ENCODE measurements around the gene EXPH5. TPM values are rescaled to one million over a fixed set of nuclear protein-coding genes. Genes with fewer than 3 reads are reported as not detected.

The EXPH5 gene
- total and polyA plus RNA-seq, 2 of the 8 experiments (the other 6 are each of a cell fraction or from before 2014, with no cell fraction given), result 1.1 to 11.5 TPM

DNA sequence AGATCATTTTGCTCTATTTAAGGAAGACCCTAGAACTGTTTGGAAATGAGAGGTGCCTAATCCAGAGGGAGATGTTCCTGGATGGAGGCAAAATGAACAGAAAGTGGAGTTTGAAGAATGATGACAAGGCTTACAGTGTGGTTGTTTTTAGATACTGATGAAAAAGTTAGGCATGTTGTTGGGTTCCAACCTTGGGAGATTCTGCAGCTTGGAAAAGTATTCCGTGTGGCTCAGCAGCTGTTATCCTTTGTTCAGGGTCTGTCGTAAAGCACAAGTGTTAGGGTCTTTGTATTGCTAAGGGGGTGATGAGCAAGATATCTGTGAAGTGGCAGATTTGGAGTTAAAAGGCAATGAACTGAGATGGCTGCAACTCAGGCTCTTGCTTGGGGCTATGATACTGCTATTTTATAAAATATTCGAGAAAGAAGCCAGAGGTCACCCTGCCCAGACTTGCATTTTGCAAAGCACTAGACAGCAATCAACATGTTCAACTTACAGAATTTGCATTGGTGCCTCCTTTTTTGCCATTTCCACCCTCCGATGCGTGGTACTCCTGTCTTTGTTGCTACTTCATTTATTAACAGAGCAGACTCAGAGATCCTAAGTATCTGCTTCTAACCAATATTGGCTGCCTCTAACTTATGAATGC, 50.1 kb downstream of the EXPH5 start:
- FAIRE-seq (no peak), DNase-seq (ENCODE audit: low read depth in 1 of 2, low spot score in 2 of 2) (no peak)
- Histone ChIP-seq H3K18ac (ENCODE audit: extremely low read depth, low read length) (no peak overlapping the region), H3K36me3 (ENCODE audit: control insufficient read depth in 2 of 4, insufficient read depth in 4 of 4, low read length in 3 of 4) (no peaks in the 10 kb centered on the region), H2BK20ac (ENCODE audit: low read length) (no peak overlapping the region), H4K5ac (ENCODE audit: insufficient read length, low read depth, low read length) (no peak overlapping the region), H4K8ac (ENCODE audit: extremely low read depth, insufficient read depth, low read length) (no peak overlapping the region), H3K4me2 (ENCODE audit: insufficient read depth in 1 of 2, low read depth in 2 of 2, low read length in 2 of 2) (no peak overlapping the region), H3K9me3 (ENCODE audit: insufficient read depth in 2 of 2, low read depth in 1 of 2, low read length in 1 of 2) (no peaks in the 10 kb centered on the region), H3K56ac (replicated peaks; ENCODE audit: insufficient read length, low read depth, low read length) (no peak overlapping the region), H2BK5ac (ENCODE audit: low read depth, low read length) (no peak overlapping the region), H3K23ac (ENCODE audit: insufficient read length) (no peak overlapping the region), H3K23me2 (ENCODE audit: low read depth, low read length) (no peaks in the 10 kb centered on the region), H3K4me3 (ENCODE audit: extremely low read depth in 1 of 4, insufficient read depth in 2 of 4, low read depth in 3 of 4, low read length in 4 of 4) (no peak overlapping the region), H3K14ac (ENCODE audit: insufficient read length) (no peak overlapping the region), H3K4ac (replicated peaks; ENCODE audit: insufficient read length, low read depth, low read length) (no peak overlapping the region), H2AFZ (ENCODE audit: low read length) (no peak overlapping the region), H2AK5ac (ENCODE audit: low read depth, low read length) (no peak overlapping the region), H2BK15ac (ENCODE audit: low read length) (no peak overlapping the region), H2BK12ac (ENCODE audit: low read depth, low read length) (no peak overlapping the region), H3K9ac (replicated peaks in 1 of 4; ENCODE audit: extremely low read depth in 1 of 4, low read depth in 3 of 4, low read length in 3 of 4) (no peak overlapping the region), H2BK120ac (replicated peaks; ENCODE audit: low read depth, low read length) (no peak overlapping the region), H4K20me1 (replicated peaks in 1 of 2; ENCODE audit: control insufficient read depth in 1 of 2, insufficient read depth in 2 of 2, low read length in 2 of 2) (no peaks in the 10 kb centered on the region), H3K4me1 (replicated peaks in 1 of 4; ENCODE audit: control insufficient read depth in 3 of 4, insufficient read depth in 4 of 4, low read length in 3 of 4) (no peaks in the 10 kb centered on the region), H3K27me3 (replicated peaks in 1 of 4; ENCODE audit: control insufficient read depth in 3 of 4, extremely low read depth in 1 of 4, insufficient read depth in 3 of 4, low read length in 3 of 4) (no peaks in the 10 kb centered on the region), H3K27ac (ENCODE audit: low read depth, low read length) (no peak overlapping the region), H3K79me1 (ENCODE audit: low read depth, low read length) (no peaks in the 10 kb centered on the region), H3K79me2 (ENCODE audit: control insufficient read depth in 1 of 2, insufficient read depth in 2 of 2, low read length in 2 of 2) (no peaks in the 10 kb centered on the region), H4K91ac (replicated peaks; ENCODE audit: insufficient read length, low read length) (no peak overlapping the region)
- no peak for TF ChIP-seq SP4 (IDR thresholded peaks at IDR 0.05; ENCODE audit: low read length)
- TF ChIP-seq, protein P1, sequence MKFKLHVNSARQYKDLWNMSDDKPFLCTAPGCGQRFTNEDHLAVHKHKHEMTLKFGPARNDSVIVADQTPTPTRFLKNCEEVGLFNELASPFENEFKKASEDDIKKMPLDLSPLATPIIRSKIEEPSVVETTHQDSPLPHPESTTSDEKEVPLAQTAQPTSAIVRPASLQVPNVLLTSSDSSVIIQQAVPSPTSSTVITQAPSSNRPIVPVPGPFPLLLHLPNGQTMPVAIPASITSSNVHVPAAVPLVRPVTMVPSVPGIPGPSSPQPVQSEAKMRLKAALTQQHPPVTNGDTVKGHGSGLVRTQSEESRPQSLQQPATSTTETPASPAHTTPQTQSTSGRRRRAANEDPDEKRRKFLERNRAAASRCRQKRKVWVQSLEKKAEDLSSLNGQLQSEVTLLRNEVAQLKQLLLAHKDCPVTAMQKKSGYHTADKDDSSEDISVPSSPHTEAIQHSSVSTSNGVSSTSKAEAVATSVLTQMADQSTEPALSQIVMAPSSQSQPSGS (IDR thresholded peaks at IDR 0.05; ENCODE audit: low read length), result no peak
- TF ChIP-seq JUN (IDR thresholded peaks at IDR 0.05; ENCODE audit: low read depth, low read length), result no peak
- TF ChIP-seq HDAC6 (IDR thresholded peaks at IDR 0.05; ENCODE audit: low read depth, low read length), result no peak
- no peak for TF ChIP-seq TCF12 (IDR thresholded peaks at IDR 0.05; ENCODE audit: low read depth, low read length)
- no peak for TF ChIP-seq HDAC2 (IDR thresholded peaks at IDR 0.05; ENCODE audit: borderline replicate concordance in 1 of 2, low read depth in 2 of 2, low read length in 2 of 2)
- no peak for TF ChIP-seq EP300 (IDR thresholded peaks at IDR 0.05; ENCODE audit: borderline replicate concordance in 1 of 2, low read depth in 2 of 2, low read length in 2 of 2)
- no peak for TF ChIP-seq SIRT6 (IDR thresholded peaks at IDR 0.05; ENCODE audit: low read length)
- WGBS, 2 experiments (ENCODE audit: extremely low coverage in 1 of 2, insufficient coverage in 1 of 2, insufficient read length in 1 of 2, insufficient replicate concordance in 2 of 2, low coverage in 1 of 2, low lambda C conversion rate in 2 of 2, missing lambda C conversion rate in 1 of 2), result 88% methylated on average over 5 of the region's 5 CpGs; no CpG with 5 or more reads in 1 of the 2 experiments
- ChIA-PET POLR2A (ENCODE audit: partially characterized antibody) (interaction anchor here (0.6 to 1.4 kb wide), 2 partner anchors 8 to 16 kb away, joined by 3 to 4 read pairs; no protein-coding TSS in a partner anchor), CTCF (ENCODE audit: partially characterized antibody) (no interaction called here)
